ENCODE measurements around the gene KIAA1549.
A peak's percentile ranks its signal among the peaks of the same experiment; 100 is the strongest.

Gene KIAA1549

GRCh38 chr7:138961159-138961558 is 20.0 kb downstream of the KIAA1549 start:
- Histone ChIP-seq H3K27ac (ENCODE audit: low read length, poor library complexity, severe bottlenecking) (no peak overlapping the region), H4K8ac (ENCODE audit: low read length) (no peak overlapping the region), H2BK12ac (ENCODE audit: low read length in 2 of 2) (no peak overlapping the region), H3K4me2 (ENCODE audit: low read length, poor library complexity, severe bottlenecking) (no peak overlapping the region), H3K18ac (ENCODE audit: low read depth in 1 of 2, low read length in 2 of 2) (no peak overlapping the region), H3K9ac (ENCODE audit: low read length) (no peak overlapping the region), H3K4me3 (ENCODE audit: insufficient read depth in 1 of 2, low read depth in 1 of 2, low read length in 2 of 2) (no peak overlapping the region), H4K91ac (ENCODE audit: low read length) (peak overlapping the region; percentile 40), H3K27me3 (ENCODE audit: control insufficient read depth in 1 of 2, insufficient read depth in 1 of 2, low read length in 2 of 2) (no peaks in the 10 kb centered on the region), H2AFZ (ENCODE audit: low read depth, low read length) (no peak overlapping the region), H2AK5ac (ENCODE audit: low read length, severe bottlenecking) (no peak overlapping the region), H2BK120ac (ENCODE audit: low read depth, low read length) (no peak overlapping the region), H3K14ac (ENCODE audit: low read length in 2 of 2) (no peak overlapping the region), H3K4me1 (ENCODE audit: control insufficient read depth, insufficient read depth, low read depth, low read length) (peaks cover 4% of the 10 kb centered on the region), H3K36me3 (ENCODE audit: control insufficient read depth in 1 of 2, insufficient read depth in 2 of 2, low read depth in 1 of 2, low read length in 2 of 2) (no peaks in the 10 kb centered on the region), H2BK5ac (ENCODE audit: low read depth, low read length, poor library complexity, severe bottlenecking) (no peak overlapping the region), H3K9me3 (ENCODE audit: control insufficient read depth, low read length) (no peaks in the 10 kb centered on the region), H3K4ac (ENCODE audit: low read depth in 1 of 2, low read length in 2 of 2) (no peak overlapping the region), H3K23ac (ENCODE audit: low read length in 2 of 2) (no peak overlapping the region), H3K79me1 (replicated peaks; ENCODE audit: low read length, poor library complexity, severe bottlenecking) (peaks cover 38% of the 10 kb centered on the region), H2BK15ac (ENCODE audit: low read depth, poor library complexity, severe bottlenecking) (no peak overlapping the region)
- no peak for DNase-seq
- WGBS, result 82% methylated on average over 8 of the region's 8 CpGs

GRCh38 chr7:138958391-138958956 is 22.7 kb downstream of the KIAA1549 start:
- Histone ChIP-seq H2AK5ac (ENCODE audit: low read length, severe bottlenecking) (no peak overlapping the region), H3K18ac (ENCODE audit: low read depth in 1 of 2, low read length in 2 of 2) (no peak overlapping the region), H3K4me2 (ENCODE audit: low read length, poor library complexity, severe bottlenecking) (no peak overlapping the region), H2BK5ac (ENCODE audit: low read depth, low read length, poor library complexity, severe bottlenecking) (no peak overlapping the region), H3K27me3 (ENCODE audit: control insufficient read depth in 1 of 2, insufficient read depth in 1 of 2, low read length in 2 of 2) (no peaks in the 10 kb centered on the region), H3K27ac (ENCODE audit: low read length, poor library complexity, severe bottlenecking) (no peak overlapping the region), H3K4ac (ENCODE audit: low read depth in 1 of 2, low read length in 2 of 2) (no peak overlapping the region), H4K91ac (ENCODE audit: low read length) (no peak overlapping the region), H3K36me3 (ENCODE audit: control insufficient read depth in 1 of 2, insufficient read depth in 2 of 2, low read depth in 1 of 2, low read length in 2 of 2) (no peaks in the 10 kb centered on the region), H2BK120ac (ENCODE audit: low read depth, low read length) (no peak overlapping the region), H2AFZ (ENCODE audit: low read depth, low read length) (no peak overlapping the region), H3K23ac (ENCODE audit: low read length in 2 of 2) (no peak overlapping the region), H3K9me3 (ENCODE audit: control insufficient read depth, low read length) (no peaks in the 10 kb centered on the region), H3K9ac (ENCODE audit: low read length) (no peak overlapping the region), H3K79me1 (replicated peaks; ENCODE audit: low read length, poor library complexity, severe bottlenecking) (peaks cover 38% of the 10 kb centered on the region), H2BK15ac (ENCODE audit: low read depth, poor library complexity, severe bottlenecking) (no peak overlapping the region), H2BK12ac (ENCODE audit: low read length in 2 of 2) (no peak overlapping the region), H3K4me3 (ENCODE audit: insufficient read depth in 1 of 2, low read depth in 1 of 2, low read length in 2 of 2) (no peak overlapping the region), H3K14ac (ENCODE audit: low read length in 2 of 2) (peak overlapping the region in 1 of 2 experiments; percentile 62), H3K4me1 (ENCODE audit: control insufficient read depth, insufficient read depth, low read depth, low read length) (peaks cover 4% of the 10 kb centered on the region), H4K8ac (ENCODE audit: low read length) (no peak overlapping the region)
- WGBS, result 66% methylated on average over 6 of the region's 6 CpGs
- peak; percentile 22 for DNase-seq

- Histone ChIP-seq H4K91ac (ENCODE audit: low read length) (no peak overlapping the region), H2AFZ (ENCODE audit: low read depth, low read length) (no peak overlapping the region), H3K4me1 (ENCODE audit: control insufficient read depth, insufficient read depth, low read depth, low read length) (peaks cover 2% of the 10 kb centered on the region), H3K14ac (ENCODE audit: low read length in 2 of 2) (peak overlapping the region in 1 of 2 experiments; percentile 62), H3K18ac (ENCODE audit: low read depth in 1 of 2, low read length in 2 of 2) (no peak overlapping the region), H3K4me2 (ENCODE audit: low read length, poor library complexity, severe bottlenecking) (no peak overlapping the region), H2BK120ac (ENCODE audit: low read depth, low read length) (no peak overlapping the region), H3K9ac (ENCODE audit: low read length) (no peak overlapping the region), H3K27me3 (ENCODE audit: control insufficient read depth in 1 of 2, insufficient read depth in 1 of 2, low read length in 2 of 2) (no peaks in the 10 kb centered on the region), H2BK5ac (ENCODE audit: low read depth, low read length, poor library complexity, severe bottlenecking) (no peak overlapping the region), H3K36me3 (ENCODE audit: control insufficient read depth in 1 of 2, insufficient read depth in 2 of 2, low read depth in 1 of 2, low read length in 2 of 2) (no peaks in the 10 kb centered on the region), H3K9me3 (ENCODE audit: control insufficient read depth, low read length) (no peaks in the 10 kb centered on the region), H2BK15ac (ENCODE audit: low read depth, poor library complexity, severe bottlenecking) (no peak overlapping the region), H3K27ac (ENCODE audit: low read length, poor library complexity, severe bottlenecking) (no peak overlapping the region), H2AK5ac (ENCODE audit: low read length, severe bottlenecking) (no peak overlapping the region), H4K8ac (ENCODE audit: low read length) (no peak overlapping the region), H3K4ac (ENCODE audit: low read depth in 1 of 2, low read length in 2 of 2) (no peak overlapping the region), H2BK12ac (ENCODE audit: low read length in 2 of 2) (no peak overlapping the region), H3K4me3 (ENCODE audit: insufficient read depth in 1 of 2, low read depth in 1 of 2, low read length in 2 of 2) (no peak overlapping the region), H3K23ac (ENCODE audit: low read length in 2 of 2) (no peak overlapping the region), H3K79me1 (replicated peaks; ENCODE audit: low read length, poor library complexity, severe bottlenecking) (peaks cover 34% of the 10 kb centered on the region)
- 98% methylated on average over 14 of the region's 16 CpGs for WGBS
- DNase-seq, result no peak
Observed at GRCh38 chr7:138957753-138958390, 23.3 kb downstream of the KIAA1549 start.

- H2AK5ac ChIP-seq (ENCODE audit: low read length, severe bottlenecking), result no peak overlapping the region
- peaks cover 1% of the 10 kb centered on the region for H3K4me1 ChIP-seq (ENCODE audit: control insufficient read depth, insufficient read depth, low read depth, low read length)
- H2BK5ac ChIP-seq (ENCODE audit: low read depth, low read length, poor library complexity, severe bottlenecking), result no peak overlapping the region
- no peak overlapping the region for H2BK15ac ChIP-seq (ENCODE audit: low read depth, poor library complexity, severe bottlenecking)
- no peaks in the 10 kb centered on the region for H3K27me3 ChIP-seq (ENCODE audit: control insufficient read depth in 1 of 2, insufficient read depth in 1 of 2, low read length in 2 of 2)
- H3K9ac ChIP-seq (ENCODE audit: low read length), result no peak overlapping the region
- H3K36me3 ChIP-seq (ENCODE audit: control insufficient read depth in 1 of 2, insufficient read depth in 2 of 2, low read depth in 1 of 2, low read length in 2 of 2), result no peaks in the 10 kb centered on the region
- no peak overlapping the region for H2BK12ac ChIP-seq (ENCODE audit: low read length in 2 of 2)
- WGBS, result 100% methylated on average over 3 of the region's 3 CpGs
- H3K18ac ChIP-seq (ENCODE audit: low read depth in 1 of 2, low read length in 2 of 2), result no peak overlapping the region
- H3K23ac ChIP-seq (ENCODE audit: low read length in 2 of 2), result no peak overlapping the region
- no peak overlapping the region for H4K8ac ChIP-seq (ENCODE audit: low read length)
- no peak overlapping the region for H3K4me3 ChIP-seq (ENCODE audit: insufficient read depth in 1 of 2, low read depth in 1 of 2, low read length in 2 of 2)
- no peak overlapping the region for H4K91ac ChIP-seq (ENCODE audit: low read length)
- H3K4me2 ChIP-seq (ENCODE audit: low read length, poor library complexity, severe bottlenecking), result no peak overlapping the region
- H3K9me3 ChIP-seq (ENCODE audit: control insufficient read depth, low read length), result no peaks in the 10 kb centered on the region
- no peak overlapping the region for H3K14ac ChIP-seq (ENCODE audit: low read length in 2 of 2)
- no peak overlapping the region for H3K27ac ChIP-seq (ENCODE audit: low read length, poor library complexity, severe bottlenecking)
- no peak overlapping the region for H2AFZ ChIP-seq (ENCODE audit: low read depth, low read length)
- H3K79me1 ChIP-seq (replicated peaks; ENCODE audit: low read length, poor library complexity, severe bottlenecking), result peaks cover 32% of the 10 kb centered on the region
- no peak overlapping the region for H3K4ac ChIP-seq (ENCODE audit: low read depth in 1 of 2, low read length in 2 of 2)
- H2BK120ac ChIP-seq (ENCODE audit: low read depth, low read length), result no peak overlapping the region
- DNase-seq, result no peak
Observed at GRCh38 chr7:138957217-138957616, 24.0 kb downstream of the KIAA1549 start.

Data from mesenchymal stem cell (in vitro differentiated cells and primary cell).